ENCODE results near the gene HACL1. TPM values are rescaled to one million over a fixed set of nuclear protein-coding genes. Genes with fewer than 3 reads are reported as not detected.

HACL1 gene
- total and polyA plus RNA-seq, 2 donors (not counting 3 experiments of a cell fraction or from before 2014, with no cell fraction given) = 16.5 to 27.4 TPM

GRCh38 chr3:15522016-15522415, 79.4 kb downstream of the HACL1 start:
- POLR2A ChIA-PET = no interaction called here
- no peak for DNase-seq (ENCODE audit: low read depth, low spot score)

More at GRCh38 chr3:15522016-15522415, 79.4 kb downstream of the HACL1 start:
- Histone ChIP-seq H3K9ac (replicated peaks; ENCODE audit: extremely low read depth, insufficient read depth, low read length) (no peak overlapping the region), H4K20me1 (replicated peaks; ENCODE audit: control insufficient read depth, extremely low read depth, insufficient read depth, low read length) (no peaks in the 10 kb centered on the region), H2AFZ (ENCODE audit: low read depth, low read length) (no peak overlapping the region), H3K4me1 (ENCODE audit: control insufficient read depth, extremely low read depth, insufficient read depth, low read length) (no peaks in the 10 kb centered on the region), H3K9me3 (replicated peaks; ENCODE audit: control insufficient read depth, insufficient read depth, low read length) (no peaks in the 10 kb centered on the region), H3K27me3 (ENCODE audit: control insufficient read depth in 2 of 2, insufficient read depth in 2 of 2, low read length in 2 of 2) (peaks cover 7 to 18% of the 10 kb centered on the region in 2 experiments), H3K4me3 (replicated peaks in 1 of 3; ENCODE audit: insufficient read depth in 1 of 3, low read depth in 1 of 3, low read length in 3 of 3) (no peak overlapping the region), H3K9me1 (replicated peaks; ENCODE audit: control insufficient read depth, extremely low read depth, insufficient read depth, low read length) (no peaks in the 10 kb centered on the region), H3K79me2 (ENCODE audit: control insufficient read depth, insufficient read depth, low read length) (no peaks in the 10 kb centered on the region), H3K4me2 (ENCODE audit: insufficient read depth, low read length) (no peak overlapping the region), H3K27ac (ENCODE audit: insufficient read depth, low read depth, low read length) (no peak overlapping the region), H3K36me3 (ENCODE audit: control insufficient read depth in 2 of 2, extremely low read depth in 1 of 2, insufficient read depth in 2 of 2, low read length in 2 of 2) (no peaks in the 10 kb centered on the region)
- FAIRE-seq = no peak
- intact Hi-C loops (cut with micrococcal nuclease) (no loop called here), dilution Hi-C loops (cut with MboI; ENCODE audit: extremely low pct_ligation_motif_present, low sequenced_read_pairs) (no loop called here)
- CTCF ChIA-PET = no interaction called here
- BruUV-seq (replicated peaks) = no TSS peak
- TF ChIP-seq JUN (IDR thresholded peaks at IDR 0.05; ENCODE audit: borderline replicate concordance, insufficient read depth, insufficient read length, low read depth) = no peak
- TF ChIP-seq CTCF (IDR thresholded peaks at IDR 0.05; ENCODE audit: extremely low read depth in 1 of 2, insufficient read depth in 1 of 2, low read depth in 1 of 2, low read length in 2 of 2) = no peak
- TF ChIP-seq GATA2 (IDR thresholded peaks at IDR 0.05; ENCODE audit: insufficient read depth, insufficient read length, low read depth, low read length) = no peak
- no peak for TF ChIP-seq MAX (IDR thresholded peaks at IDR 0.05; ENCODE audit: insufficient read depth, insufficient read length)
- no peak for TF ChIP-seq FOS (IDR thresholded peaks at IDR 0.05; ENCODE audit: borderline replicate concordance, insufficient read depth, low read length)
- no peak for TF ChIP-seq EZH2 (IDR thresholded peaks at IDR 0.05; ENCODE audit: borderline replicate concordance, low read depth, low read length, severe bottlenecking)
- TF ChIP-seq POLR2A (IDR thresholded peaks at IDR 0.05; ENCODE audit: low read depth, low read length) = no peak
- no peak for TF ChIP-seq POLR2AphosphoS5 (IDR thresholded peaks at IDR 0.05; ENCODE audit: insufficient read depth, low read depth, low read length)
- TF ChIP-seq MYC (IDR thresholded peaks at IDR 0.05; ENCODE audit: low read depth, low read length) = no peak
